ENCODE measurements around the gene HOXA9. TPM values are rescaled to one million over a fixed set of nuclear protein-coding genes. Genes with fewer than 3 reads are reported as not detected.
A peak's percentile ranks its signal among the peaks of the same experiment; 100 is the strongest.

Gene HOXA9
- total and polyA plus RNA-seq, 3 donors from 2014 or later: 0.25 to 1.0 (median 0.39) TPM

DNA sequence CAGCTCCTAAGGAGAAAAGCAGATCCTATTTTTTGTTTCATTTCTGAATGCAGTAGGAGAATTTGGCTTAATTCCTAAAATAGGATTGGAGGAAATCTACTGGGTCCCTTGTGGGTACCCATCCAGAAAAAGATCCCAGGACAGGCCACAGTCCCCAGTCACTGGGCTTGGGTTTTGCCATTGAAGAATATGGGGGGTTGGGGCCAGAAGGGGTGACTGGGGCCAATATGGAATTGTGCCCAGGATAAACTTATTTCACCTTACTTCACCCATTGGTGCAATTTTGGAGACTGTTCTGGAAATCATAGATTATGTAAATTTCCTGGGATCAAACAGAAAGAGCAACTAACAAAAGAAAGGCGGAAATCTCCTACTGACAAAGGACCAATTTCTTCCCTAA lies 26.9 kb downstream of the HOXA9 start:
- Histone ChIP-seq H3K27ac (no peak overlapping the region), H3K9me3 (no peaks in the 10 kb centered on the region), H3K4me3 (no peak overlapping the region), H3K27me3 (no peaks in the 10 kb centered on the region), H3K36me3 (ENCODE audit: low read depth, missing control alignments) (no peaks in the 10 kb centered on the region), H3K4me1 (no peaks in the 10 kb centered on the region)
- no peak for DNase-seq
- TF ChIP-seq POLR2A (IDR thresholded peaks at IDR 0.05): no peak
- TF ChIP-seq, protein P1, sequence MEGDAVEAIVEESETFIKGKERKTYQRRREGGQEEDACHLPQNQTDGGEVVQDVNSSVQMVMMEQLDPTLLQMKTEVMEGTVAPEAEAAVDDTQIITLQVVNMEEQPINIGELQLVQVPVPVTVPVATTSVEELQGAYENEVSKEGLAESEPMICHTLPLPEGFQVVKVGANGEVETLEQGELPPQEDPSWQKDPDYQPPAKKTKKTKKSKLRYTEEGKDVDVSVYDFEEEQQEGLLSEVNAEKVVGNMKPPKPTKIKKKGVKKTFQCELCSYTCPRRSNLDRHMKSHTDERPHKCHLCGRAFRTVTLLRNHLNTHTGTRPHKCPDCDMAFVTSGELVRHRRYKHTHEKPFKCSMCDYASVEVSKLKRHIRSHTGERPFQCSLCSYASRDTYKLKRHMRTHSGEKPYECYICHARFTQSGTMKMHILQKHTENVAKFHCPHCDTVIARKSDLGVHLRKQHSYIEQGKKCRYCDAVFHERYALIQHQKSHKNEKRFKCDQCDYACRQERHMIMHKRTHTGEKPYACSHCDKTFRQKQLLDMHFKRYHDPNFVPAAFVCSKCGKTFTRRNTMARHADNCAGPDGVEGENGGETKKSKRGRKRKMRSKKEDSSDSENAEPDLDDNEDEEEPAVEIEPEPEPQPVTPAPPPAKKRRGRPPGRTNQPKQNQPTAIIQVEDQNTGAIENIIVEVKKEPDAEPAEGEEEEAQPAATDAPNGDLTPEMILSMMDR (IDR thresholded peaks at IDR 0.05): no peak
- intact Hi-C loops (cut with DNase I; ENCODE audit: low total_unique reads): no loop called here
- 59 to 79% methylated on average over 1 of the region's 1 CpG for WGBS, 2 donors

DNA sequence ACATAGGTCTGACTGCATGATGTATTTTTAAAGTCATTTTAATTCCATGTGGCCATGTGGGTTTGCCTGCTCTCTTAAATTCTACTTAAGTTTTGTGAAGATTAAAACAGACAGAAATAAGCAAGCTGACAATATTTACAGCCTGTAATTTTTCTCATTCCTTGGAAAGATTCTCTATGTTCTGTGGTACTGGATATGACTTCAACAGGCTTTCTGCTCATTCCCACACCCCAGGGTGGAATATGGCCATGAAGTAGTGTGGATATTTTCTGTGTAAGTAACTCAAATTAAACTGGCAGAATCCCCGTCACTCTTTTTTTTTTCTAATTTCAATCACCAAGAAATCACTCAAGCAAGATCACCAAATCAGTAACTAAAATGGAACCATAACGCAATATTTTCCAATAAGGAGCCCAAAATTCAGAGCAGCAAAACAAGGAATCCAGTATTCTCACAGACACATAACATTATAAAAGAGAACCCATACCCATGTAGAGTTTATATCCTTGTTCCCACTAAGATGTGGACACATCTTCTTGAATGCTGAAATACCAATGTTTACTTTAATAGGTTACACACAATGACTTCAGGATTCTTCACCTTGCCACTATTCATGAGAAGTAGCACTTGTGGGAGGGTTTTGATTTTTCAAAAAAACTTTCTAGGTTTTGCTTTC lies 27.6 kb downstream of the HOXA9 start:
- TF ChIP-seq POLR2A (IDR thresholded peaks at IDR 0.05): no peak
- TF ChIP-seq, protein P1 (IDR thresholded peaks at IDR 0.05): no peak
- 87 to 93% methylated on average over 2 of the region's 2 CpGs for WGBS, 2 donors
- Histone ChIP-seq H3K27ac (no peak overlapping the region), H3K9me3 (no peaks in the 10 kb centered on the region), H3K36me3 (ENCODE audit: low read depth, missing control alignments) (no peaks in the 10 kb centered on the region), H3K27me3 (no peaks in the 10 kb centered on the region), H3K4me3 (no peak overlapping the region), H3K4me1 (no peaks in the 10 kb centered on the region)
- intact Hi-C loops (cut with DNase I; ENCODE audit: low total_unique reads): no loop called here
- DNase-seq: no peak

DNA sequence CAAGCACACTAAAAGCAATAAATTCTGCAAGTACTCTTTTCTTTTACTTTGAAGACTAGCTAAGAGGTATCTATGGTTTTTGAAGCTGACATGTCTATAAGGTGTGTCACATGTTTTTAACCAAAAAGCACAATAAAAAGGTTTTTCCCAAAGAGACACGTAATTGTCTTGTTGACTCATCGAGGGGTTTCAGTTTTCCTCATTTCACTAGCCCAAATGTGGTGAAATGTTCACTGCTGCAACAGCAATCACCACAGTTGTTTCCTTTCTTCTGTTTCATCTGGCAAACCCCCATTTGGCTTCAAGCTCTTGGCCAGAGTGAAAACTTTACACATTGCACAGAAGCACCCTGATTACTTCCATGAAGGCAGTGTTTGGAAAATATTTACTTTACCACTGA lies 30.9 kb downstream of the HOXA9 start:
- Histone ChIP-seq H3K27ac (no peak overlapping the region), H3K4me1 (no peaks in the 10 kb centered on the region), H3K27me3 (no peaks in the 10 kb centered on the region), H3K36me3 (ENCODE audit: low read depth, missing control alignments) (no peaks in the 10 kb centered on the region), H3K9me3 (no peaks in the 10 kb centered on the region), H3K4me3 (no peak overlapping the region)
- TF ChIP-seq POLR2A (IDR thresholded peaks at IDR 0.05): no peak
- TF ChIP-seq, protein P1 (IDR thresholded peaks at IDR 0.05): no peak
- intact Hi-C loops (cut with DNase I; ENCODE audit: low total_unique reads): no loop called here
- no peak for DNase-seq
- WGBS, 2 donors: 55 to 82% methylated on average over 2 of the region's 2 CpGs

DNA sequence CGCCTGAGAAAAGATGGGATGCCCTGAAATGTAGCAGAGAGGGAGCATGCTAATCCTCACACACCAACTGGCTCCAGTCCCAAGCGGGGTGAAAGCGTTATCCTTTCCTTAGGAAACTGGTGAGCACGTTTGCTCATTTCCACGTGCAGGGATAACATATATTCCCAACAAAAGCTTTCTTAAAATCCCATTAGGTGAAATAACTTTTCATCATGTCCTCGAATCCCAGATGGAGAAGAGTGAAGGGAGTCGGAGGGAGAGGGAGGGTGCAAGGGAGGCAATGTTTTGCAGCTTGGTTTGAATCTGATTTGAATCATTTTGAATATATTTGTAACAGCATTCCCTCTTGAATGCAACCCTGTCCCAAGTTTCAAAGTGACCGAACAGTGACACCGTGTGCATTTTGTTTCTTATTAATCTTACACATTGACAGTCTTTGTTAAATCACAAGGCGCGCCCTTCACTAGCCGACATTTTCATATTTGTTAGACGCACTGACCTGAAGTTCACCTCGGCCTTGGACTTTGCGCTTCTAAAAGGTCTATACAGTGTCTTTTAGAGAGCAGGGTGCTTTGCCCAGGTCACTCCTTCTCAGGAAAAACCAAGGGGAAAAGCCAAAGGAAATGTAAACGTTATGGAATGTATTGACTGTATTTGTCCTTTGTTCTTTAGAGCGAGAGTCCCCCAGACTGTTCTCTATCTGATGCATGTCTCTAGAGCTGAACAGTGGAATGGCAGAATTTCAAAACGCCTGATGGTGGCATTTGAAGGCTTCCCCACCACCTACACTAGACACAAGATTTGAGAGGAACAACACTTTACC lies 31.7 kb downstream of the HOXA9 start:
- no peak overlapping the region for H3K4me3 ChIP-seq
- intact Hi-C loops (cut with DNase I; ENCODE audit: low total_unique reads): no loop called here
- H3K27me3 ChIP-seq: no peaks in the 10 kb centered on the region
- no peaks in the 10 kb centered on the region for H3K4me1 ChIP-seq
- H3K36me3 ChIP-seq (ENCODE audit: low read depth, missing control alignments): no peaks in the 10 kb centered on the region
- no peak overlapping the region for H3K27ac ChIP-seq
- WGBS, 2 donors: 52 to 54% methylated on average over 18 of the region's 18 CpGs
- TF ChIP-seq, protein P1 (IDR thresholded peaks at IDR 0.05): no peak
- TF ChIP-seq POLR2A (IDR thresholded peaks at IDR 0.05): no peak
- no peaks in the 10 kb centered on the region for H3K9me3 ChIP-seq
- peak; percentile 11 for DNase-seq

Measured in testis (tissue), 3 donors.